GM12875 (cell line): ENCODE measurements around the gene DOCK4.

Experiments used
- H3K4me3 ChIP-seq: one replicate; pipeline ENCODE4 v1.5.1; 2011; ENCODE audit warnings: low read depth, low read length, control low read depth
- TF ChIP-seq, protein P1 (sequence below): IDR thresholded peaks from 2 replicates; pipeline ENCODE4 v1.5.1; 2011; ENCODE audit warnings: low read depth, mild to moderate bottlenecking, control low read depth, inconsistent platforms, low read length, moderate library complexity, borderline replicate concordance; ENCODE audit not compliant: insufficient read depth

DOCK4 gene

GRCh38 chr7:111763221-111763801 is 442.9 kb downstream of the DOCK4 start:
- TF ChIP-seq, protein P1, sequence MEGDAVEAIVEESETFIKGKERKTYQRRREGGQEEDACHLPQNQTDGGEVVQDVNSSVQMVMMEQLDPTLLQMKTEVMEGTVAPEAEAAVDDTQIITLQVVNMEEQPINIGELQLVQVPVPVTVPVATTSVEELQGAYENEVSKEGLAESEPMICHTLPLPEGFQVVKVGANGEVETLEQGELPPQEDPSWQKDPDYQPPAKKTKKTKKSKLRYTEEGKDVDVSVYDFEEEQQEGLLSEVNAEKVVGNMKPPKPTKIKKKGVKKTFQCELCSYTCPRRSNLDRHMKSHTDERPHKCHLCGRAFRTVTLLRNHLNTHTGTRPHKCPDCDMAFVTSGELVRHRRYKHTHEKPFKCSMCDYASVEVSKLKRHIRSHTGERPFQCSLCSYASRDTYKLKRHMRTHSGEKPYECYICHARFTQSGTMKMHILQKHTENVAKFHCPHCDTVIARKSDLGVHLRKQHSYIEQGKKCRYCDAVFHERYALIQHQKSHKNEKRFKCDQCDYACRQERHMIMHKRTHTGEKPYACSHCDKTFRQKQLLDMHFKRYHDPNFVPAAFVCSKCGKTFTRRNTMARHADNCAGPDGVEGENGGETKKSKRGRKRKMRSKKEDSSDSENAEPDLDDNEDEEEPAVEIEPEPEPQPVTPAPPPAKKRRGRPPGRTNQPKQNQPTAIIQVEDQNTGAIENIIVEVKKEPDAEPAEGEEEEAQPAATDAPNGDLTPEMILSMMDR, result peak; percentile 13; the same call in 1 of the 2 replicates
- H3K4me3 ChIP-seq, result no peak overlapping the region

DNA sequence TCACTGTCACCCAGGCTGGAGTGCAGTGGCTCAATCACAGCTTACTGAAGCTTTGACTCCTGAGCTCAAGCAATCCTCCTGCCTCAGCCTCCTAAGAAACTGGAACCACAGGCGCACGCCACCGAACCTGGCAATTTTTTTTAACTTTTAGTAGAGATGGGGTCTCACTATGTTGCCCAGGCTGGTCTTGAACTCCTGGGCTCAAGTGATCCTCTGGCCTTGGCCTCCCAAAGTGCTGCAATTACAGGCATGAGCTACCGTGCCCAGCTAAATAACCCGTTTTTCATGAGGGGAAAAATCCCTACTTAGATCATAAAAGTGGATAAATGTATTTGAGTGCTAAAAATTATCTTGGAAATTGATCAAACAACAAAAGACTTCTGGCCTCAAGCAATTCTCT is 443.4 kb downstream of the DOCK4 start:
- H3K4me3 ChIP-seq, result no peak overlapping the region
- TF ChIP-seq, protein P1, result no peak

GRCh38 chr7:111762211-111762610 is 444.0 kb downstream of the DOCK4 start:
- TF ChIP-seq, protein P1, result no peak
- H3K4me3 ChIP-seq, result no peak overlapping the region

DNA sequence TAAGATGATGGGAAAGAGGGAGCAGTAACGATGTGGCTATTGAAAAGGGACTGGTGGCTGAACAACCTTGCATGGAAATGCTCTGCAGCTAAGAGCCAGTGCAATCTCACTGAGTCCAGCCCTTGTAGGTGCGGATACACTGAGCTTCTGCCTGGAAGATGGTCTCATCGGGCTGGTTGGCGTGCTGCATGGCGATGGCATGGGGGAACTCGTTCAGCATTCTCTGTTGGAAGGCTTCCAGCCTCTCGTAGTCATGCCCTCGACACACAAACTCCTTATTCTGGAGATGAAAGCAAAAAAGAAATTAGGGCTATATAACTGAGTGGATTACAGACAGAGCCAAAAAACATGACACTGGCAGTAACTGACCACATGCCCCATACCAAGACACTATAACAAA is 446.2 kb downstream of the DOCK4 start:
- no peak overlapping the region for H3K4me3 ChIP-seq
- TF ChIP-seq, protein P1, result no peak

- TF ChIP-seq, protein P1, result no peak
- H3K4me3 ChIP-seq, result no peak overlapping the region
Measured at GRCh38 chr7:111758332-111758731, 447.9 kb downstream of the DOCK4 start.

- H3K4me3 ChIP-seq, result no peak overlapping the region
- TF ChIP-seq, protein P1, result no peak
Measured at GRCh38 chr7:111756687-111757178, 449.5 kb downstream of the DOCK4 start.

GRCh38 chr7:111755383-111755782 is 450.8 kb downstream of the DOCK4 start:
- TF ChIP-seq, protein P1, result no peak
- no peak overlapping the region for H3K4me3 ChIP-seq
